Mucosa of gallbladder (tissue), 1 donor: ENCODE results near the gene CGB2. TPM values are rescaled to one million over a fixed set of nuclear protein-coding genes. Genes with fewer than 3 reads are reported as not detected.
A peak's percentile ranks its signal among the peaks of the same experiment; 100 is the strongest.
"Not testable (repeated sequence)": the region's sequence is repeated elsewhere in the genome, so short reads cannot be mapped to it uniquely, and the experiment has no call there.

ENCODE experiments used
- DNase-seq: peaks from one replicate; pipeline ENCODE4 v3.0.0-alpha.2; 2020; ENCODE audit warnings: low spot score
- total RNA-seq: library from RNA; stranded (reverse); gene quantifications from one replicate; pipeline ENCODE4 v1.2.1, GENCODE V29; 2021
- donor health status: DM: no; HTN: no; CAD: no.

Gene CGB2
- total RNA-seq, 1 donor from 2014 or later: not detected

DNA sequence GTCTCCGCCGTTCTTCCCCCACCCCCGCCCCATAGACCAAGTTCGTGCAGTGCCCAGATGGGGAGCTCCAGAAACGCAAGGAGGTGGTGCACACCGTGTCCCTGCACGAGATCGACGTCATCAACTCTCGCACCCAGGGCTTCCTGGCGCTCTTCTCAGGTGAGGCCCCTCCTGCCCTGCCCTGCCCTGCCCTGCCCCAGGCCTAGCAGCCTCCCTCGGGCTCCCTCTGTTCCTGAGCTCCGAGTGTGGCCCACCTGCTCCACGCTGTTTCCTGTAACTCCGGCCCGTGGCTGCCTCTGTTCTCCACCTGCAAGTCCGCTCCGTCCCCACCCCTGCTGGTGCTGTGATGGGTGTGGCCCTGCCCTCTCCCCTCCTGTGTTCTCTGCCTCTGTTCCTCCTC, 21.2 kb upstream of the CGB2 start:
- DNase-seq: no peak

DNA sequence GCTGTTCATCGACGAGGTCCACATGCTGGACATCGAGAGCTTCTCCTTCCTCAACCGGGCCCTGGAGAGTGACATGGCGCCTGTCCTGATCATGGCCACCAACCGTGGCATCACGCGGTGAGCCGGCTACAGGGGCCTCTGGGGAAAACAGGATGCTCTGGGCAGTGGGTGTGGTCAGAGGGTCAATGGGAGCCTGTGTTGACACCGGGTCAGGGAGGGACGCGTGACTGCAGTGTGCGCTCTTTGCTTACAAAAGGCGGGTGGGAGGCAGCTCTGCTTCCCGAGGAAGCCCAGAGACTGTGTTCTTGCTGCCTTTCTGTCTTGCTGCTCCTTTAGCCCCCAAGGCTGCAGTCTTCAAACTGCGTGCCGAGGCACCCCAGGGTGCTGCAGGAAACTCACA, 20.5 kb upstream of the CGB2 start:
- DNase-seq: no peak

DNA sequence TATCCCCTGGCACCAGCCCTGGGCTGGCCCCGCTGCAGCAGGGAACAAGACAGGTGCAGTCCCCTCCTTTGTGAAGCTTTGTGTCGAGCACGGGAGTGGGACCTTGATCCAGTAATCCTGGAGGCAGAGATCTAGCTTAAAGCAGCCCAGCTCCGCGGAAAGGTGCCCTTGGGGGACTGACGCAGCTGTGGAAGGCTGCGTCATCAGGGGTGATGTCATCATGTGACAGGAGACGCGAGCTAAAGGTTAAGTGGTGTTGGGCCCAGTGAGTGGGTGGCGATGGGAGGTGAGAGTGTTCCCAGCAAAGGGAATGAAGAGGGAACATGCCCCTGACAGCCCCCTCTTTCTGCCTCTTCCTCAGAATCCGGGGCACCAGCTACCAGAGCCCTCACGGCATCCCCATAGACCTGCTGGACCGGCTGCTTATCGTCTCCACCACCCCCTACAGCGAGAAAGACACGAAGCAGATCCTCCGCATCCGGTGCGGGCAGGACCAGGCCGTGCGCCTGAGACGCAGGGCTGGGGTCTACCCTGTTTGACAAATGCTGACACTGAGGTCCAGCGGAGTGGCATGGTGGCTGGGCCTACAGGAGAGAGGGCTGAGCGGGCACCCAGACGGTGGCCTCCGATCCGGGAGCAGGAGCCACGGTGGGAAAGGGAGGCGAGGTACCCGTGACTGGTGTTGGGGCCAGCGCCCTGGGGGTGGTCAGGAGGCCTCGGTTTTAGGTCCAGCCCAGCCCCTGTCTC, 17.4 kb upstream of the CGB2 start:
- no peak for DNase-seq

DNA sequence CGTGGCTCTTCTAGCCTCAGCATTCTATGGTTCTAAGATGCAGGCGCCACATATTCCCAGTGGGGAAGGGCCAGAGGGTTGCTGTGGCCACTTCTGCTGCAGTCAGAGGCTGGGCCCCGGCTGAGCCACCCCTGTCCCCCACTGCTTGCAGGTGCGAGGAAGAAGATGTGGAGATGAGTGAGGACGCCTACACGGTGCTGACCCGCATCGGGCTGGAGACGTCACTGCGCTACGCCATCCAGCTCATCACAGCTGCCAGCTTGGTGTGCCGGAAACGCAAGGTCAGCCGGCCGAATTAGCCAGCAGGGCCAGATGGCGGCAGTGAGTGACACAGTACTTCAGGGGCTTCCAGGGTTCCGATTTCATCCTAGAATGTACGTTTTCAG, 16.8 kb upstream of the CGB2 start:
- no peak for DNase-seq

DNA sequence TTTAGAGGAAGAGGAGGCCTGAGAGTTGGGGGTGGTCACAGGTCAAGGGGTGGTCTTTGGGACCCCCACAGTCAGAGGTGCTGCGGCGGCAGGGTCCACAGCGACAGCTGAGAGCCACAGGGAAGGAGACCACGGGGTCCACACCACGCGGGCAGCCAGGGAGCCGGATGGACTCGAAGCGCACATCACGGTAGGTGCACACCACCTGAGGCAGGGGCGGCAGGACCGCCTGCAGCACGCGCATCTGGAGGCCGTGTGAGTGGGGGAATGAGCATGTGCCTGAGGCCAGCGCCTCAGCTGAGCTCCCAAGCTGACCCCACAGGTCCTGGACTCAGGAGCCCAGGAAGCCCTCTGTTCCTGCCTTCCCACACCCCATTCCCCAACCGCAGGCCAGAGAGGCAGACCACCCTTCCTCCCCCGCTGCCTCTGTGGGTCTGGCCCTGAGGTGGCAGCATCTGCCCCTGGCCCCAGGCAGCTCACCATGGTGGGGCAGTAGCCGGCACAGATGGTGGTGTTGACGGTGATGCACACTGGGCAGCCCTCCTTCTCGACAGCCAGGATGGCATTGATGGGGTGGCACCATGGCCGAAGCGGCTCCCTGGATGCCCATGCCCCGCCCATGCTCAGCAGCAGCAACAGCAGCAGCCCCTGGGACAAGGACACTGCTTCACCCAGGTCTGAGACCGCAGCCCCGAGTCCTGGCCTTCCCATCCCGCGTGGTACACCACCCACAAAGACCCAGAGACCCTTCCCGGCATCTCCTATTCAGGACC, 15.4 kb upstream of the CGB2 start:
- DNase-seq: no peak

DNA sequence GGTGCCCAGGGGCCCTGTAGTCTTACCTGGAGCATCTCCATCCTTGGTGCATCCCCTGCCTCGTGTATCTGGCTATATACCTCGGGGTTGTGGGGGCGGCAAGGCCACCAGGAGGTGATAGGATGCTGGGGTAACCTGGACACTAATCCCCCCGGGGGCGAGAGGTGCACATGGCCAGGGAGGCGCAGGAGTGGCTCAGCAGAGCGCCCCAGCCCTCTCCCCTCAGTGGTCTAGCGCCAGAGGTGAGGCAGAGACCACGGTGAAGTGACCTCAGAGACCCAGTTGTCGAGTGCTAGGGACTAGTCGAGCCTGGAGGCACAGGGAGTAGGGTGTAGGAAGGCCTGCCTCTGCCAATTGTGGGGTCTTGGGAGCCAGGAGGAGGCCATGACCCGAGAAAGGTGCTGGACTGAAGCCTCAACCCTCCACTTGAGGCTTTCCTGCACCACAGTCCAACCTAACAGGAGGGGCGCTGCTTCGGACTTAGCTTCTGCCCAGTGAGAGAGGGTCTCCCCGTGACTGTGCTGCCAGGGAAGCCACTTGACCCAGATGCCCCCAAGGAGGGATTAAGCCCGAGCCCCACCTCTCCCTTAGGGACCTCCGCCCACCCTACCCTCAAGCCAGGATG, 14.5 kb upstream of the CGB2 start, which contains the start of gene LHB:
LHB (minus strand) TSS at position 51 of the 625 bp plus-strand sequence; CDS start at position 41, 10 bp downstream.
- no peak for DNase-seq

- DNase-seq: no peak
Observed at GRCh38 chr19:49017666-49018351, 13.9 kb upstream of the CGB2 start.

- DNase-seq: not testable (repeated sequence)
Observed at GRCh38 chr19:49018388-49019241, 13.1 kb upstream of the CGB2 start.

- DNase-seq: peak; percentile 73
Observed at GRCh38 chr19:49019242-49019932, 12.3 kb upstream of the CGB2 start.

DNA sequence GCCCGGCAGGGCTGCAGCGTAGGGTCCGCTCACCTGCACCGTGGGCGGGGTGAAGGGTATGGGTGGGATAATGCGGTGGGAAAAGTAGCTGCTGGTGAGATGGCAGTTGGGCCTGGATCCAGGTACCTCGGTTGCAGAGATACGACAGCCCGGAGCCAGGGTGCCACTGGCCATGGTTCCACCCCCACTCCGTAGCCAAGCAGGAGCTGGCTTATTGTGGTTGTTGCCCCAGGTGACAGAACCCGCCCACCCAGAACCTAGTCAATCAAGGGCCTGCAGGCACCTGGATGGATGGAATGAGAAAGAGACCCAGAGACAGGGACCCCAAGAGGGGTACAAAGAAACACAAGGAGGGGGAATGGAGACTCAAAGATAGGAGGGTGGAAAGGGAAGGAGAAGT, 11.3 kb upstream of the CGB2 start:
- DNase-seq: no peak

GRCh38 chr19:49020931-49021895, 10.5 kb upstream of the CGB2 start:
- DNase-seq: no peak

- no peak for DNase-seq
Observed at GRCh38 chr19:49022116-49022515, 9.6 kb upstream of the CGB2 start.

GRCh38 chr19:49024233-49024632, 7.5 kb upstream of the CGB2 start, which contains the start of gene CGB3:
TSS of gene CGB3 (minus strand) at chr19:49024333. CDS start at chr19:49023971, 362 bp downstream.
- DNase-seq: not testable (repeated sequence)

- not testable (repeated sequence) for DNase-seq
Observed at GRCh38 chr19:49025088-49025487, 6.6 kb upstream of the CGB2 start.

DNA sequence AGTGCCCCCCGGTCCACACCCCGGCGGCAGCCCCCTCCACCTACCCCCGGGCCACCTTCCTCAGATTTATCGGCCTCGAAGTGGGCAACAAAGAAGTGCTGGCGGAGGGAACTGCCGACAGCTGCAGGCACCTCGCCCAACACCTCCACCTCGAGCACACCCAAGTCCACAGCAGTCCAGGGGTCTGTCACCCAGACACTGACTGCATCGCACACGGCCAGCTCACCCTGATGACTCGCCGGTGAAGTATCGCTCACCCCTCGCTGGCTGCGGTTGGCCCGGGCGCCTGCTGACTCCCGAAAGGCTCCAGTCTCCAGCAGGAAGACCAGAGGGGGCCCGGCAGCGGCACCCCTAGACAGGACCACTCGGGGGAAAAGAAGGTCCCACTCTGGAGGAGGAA, 6.1 kb upstream of the CGB2 start:
- DNase-seq: not testable (repeated sequence)

DNA sequence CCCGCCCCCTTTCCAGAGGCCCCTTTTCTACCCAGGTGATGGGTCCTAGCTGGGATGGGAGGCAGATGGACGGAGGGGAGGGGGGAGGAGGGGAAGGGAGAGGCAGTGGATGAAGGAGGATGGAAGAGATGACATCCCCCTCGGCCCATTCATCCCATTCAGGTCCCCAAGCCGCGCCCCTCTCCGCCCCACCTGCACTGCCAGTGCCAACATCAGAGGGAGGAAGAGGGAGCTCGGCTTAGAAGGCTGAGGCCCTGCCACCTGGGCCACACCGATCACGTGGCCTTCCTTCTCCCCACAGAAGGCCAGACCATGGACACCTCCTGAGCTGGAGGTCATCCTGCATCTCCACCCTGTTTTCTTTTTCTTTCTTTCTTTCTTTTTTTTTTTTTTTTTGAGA, 3.0 kb upstream of the CGB2 start:
- DNase-seq: not testable (repeated sequence)

DNA sequence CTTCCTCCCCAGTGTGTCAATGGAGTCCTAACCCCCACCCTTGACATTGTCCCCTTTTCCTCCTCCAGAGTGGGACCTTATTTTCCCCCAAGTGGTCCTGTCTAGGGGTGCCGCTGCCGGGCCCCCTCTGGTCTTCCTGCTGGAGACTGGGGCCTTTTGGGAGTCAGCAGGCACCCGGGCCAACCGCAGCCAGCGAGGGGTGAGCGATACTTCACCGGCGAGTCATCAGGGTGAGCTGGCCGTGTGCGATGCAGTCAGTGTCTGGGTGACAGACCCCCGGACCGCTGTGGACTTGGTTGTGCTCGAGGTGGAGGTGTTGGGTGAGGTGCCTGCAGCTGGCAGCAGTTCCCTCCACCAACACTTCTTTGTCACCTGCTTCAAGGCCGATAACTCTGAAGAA, 1.9 kb upstream of the CGB2 start:
- not testable (repeated sequence) for DNase-seq

- not testable (repeated sequence) for DNase-seq
Observed at GRCh38 chr19:49030323-49030722, 1.4 kb upstream of the CGB2 start.

DNA sequence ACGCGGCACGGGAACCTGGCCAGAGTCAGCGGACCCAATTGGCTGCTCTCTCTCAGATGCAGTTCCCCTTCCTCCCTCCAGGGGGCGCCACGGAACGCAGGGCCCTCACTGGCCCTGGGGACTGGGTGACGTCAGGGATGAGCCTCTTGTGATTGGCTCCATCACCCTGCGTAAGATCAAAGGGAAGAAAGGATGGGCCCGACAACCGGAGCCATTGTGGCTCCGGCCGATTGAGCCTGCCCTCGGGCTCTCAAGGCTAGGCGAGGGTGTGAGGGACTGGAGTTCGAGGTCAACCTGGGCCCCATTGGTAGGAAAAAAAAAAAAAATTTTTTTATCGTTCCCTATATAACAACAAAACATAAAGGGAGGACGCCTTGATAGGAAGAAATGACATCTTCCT, 5.1 kb downstream of the CGB2 start, which contains the start of gene CGB1:
CGB1 (minus strand) TSS at position 81 of the 400 bp plus-strand sequence. CDS start 184 bp downstream, outside the sequence.
- not testable (repeated sequence) for DNase-seq
